CD4-positive, alpha-beta T cell treated with Interleukin-21 for 1 hour (primary cell): ENCODE measurements around the gene ABCC1.
"Not testable (repeated sequence)": the region's sequence is repeated elsewhere in the genome, so short reads cannot be mapped to it uniquely, and the experiment has no call there.

Experiments
- DNase-seq: peaks from one replicate; pipeline ENCODE4 v3.0.0-alpha.2; 2020

Gene ABCC1

GRCh38 chr16:15967655-15968315, 18.4 kb downstream of the ABCC1 start:
- DNase-seq: no peak

- DNase-seq: no peak
These were observed 20.8 kb downstream of the ABCC1 start for GRCh38 chr16:15970202-15970601.

GRCh38 chr16:15970743-15971439, 21.5 kb downstream of the ABCC1 start:
- DNase-seq: no peak

GRCh38 chr16:15971440-15971815, 22.0 kb downstream of the ABCC1 start:
- no peak for DNase-seq

GRCh38 chr16:15972046-15972868, 22.8 kb downstream of the ABCC1 start:
- DNase-seq: no peak

GRCh38 chr16:15973421-15973820, 24.0 kb downstream of the ABCC1 start:
- no peak for DNase-seq

GRCh38 chr16:15974057-15974456, 24.6 kb downstream of the ABCC1 start:
- no peak for DNase-seq

GRCh38 chr16:15975172-15975571, 25.8 kb downstream of the ABCC1 start:
- DNase-seq: no peak

GRCh38 chr16:15976225-15976812, 26.9 kb downstream of the ABCC1 start:
- DNase-seq: no peak

GRCh38 chr16:15976929-15977637, 27.7 kb downstream of the ABCC1 start:
- DNase-seq: no peak

- no peak for DNase-seq
These were observed 30.4 kb downstream of the ABCC1 start for GRCh38 chr16:15979801-15980200.

- DNase-seq: no peak
These were observed 30.9 kb downstream of the ABCC1 start for GRCh38 chr16:15980329-15980728.

GRCh38 chr16:15981382-15981781, 32.0 kb downstream of the ABCC1 start:
- no peak for DNase-seq

GRCh38 chr16:15982194-15982915, 32.9 kb downstream of the ABCC1 start:
- not testable (repeated sequence) for DNase-seq

- no peak for DNase-seq
These were observed 34.5 kb downstream of the ABCC1 start for GRCh38 chr16:15983898-15984297.

GRCh38 chr16:15985144-15985543, 35.7 kb downstream of the ABCC1 start:
- DNase-seq: no peak

- no peak for DNase-seq
These were observed 36.8 kb downstream of the ABCC1 start for GRCh38 chr16:15986261-15986660.

- DNase-seq: no peak
These were observed 39.0 kb downstream of the ABCC1 start for GRCh38 chr16:15988268-15989013.

GRCh38 chr16:15990902-15991301, 41.5 kb downstream of the ABCC1 start:
- no peak for DNase-seq

- no peak for DNase-seq
These were observed 43.7 kb downstream of the ABCC1 start for GRCh38 chr16:15993128-15993527.

- no peak for DNase-seq
These were observed 44.1 kb downstream of the ABCC1 start for GRCh38 chr16:15993541-15993940.
